NT2/D1 (cell line): ENCODE measurements around the gene CDH4.

Experiments
- SUZ12 ChIP-seq: IDR thresholded peaks from 2 replicates; pipeline ENCODE4 v1.6.1; 2011; ENCODE audit not compliant: insufficient read length, insufficient read depth; ENCODE audit errors: extremely low read depth
- YY1 ChIP-seq: IDR thresholded peaks from 2 replicates; pipeline ENCODE4 v1.6.1; 2011; ENCODE audit not compliant: insufficient read length, insufficient read depth
- ZNF274 ChIP-seq: IDR thresholded peaks from 2 replicates; pipeline ENCODE4 v1.6.1; 2011; ENCODE audit warnings: mild to moderate bottlenecking, low read depth, low read length

- TF ChIP-seq YY1 = no peak
- TF ChIP-seq SUZ12 = no peak
- no peak for TF ChIP-seq ZNF274
Measured at GRCh38 chr20:61977419-61977786, 725.3 kb downstream of the CDH4 start.
